IMR-90 (cell line): ENCODE results near the gene ENAH. TPM values are rescaled to one million over a fixed set of nuclear protein-coding genes. Genes with fewer than 3 reads are reported as not detected.
A peak's percentile ranks its signal among the peaks of the same experiment; 100 is the strongest.

Source experiments
- ATAC-seq: fragments of 200-7000 bp; cut with Tn5 transposase; 2 replicates; pipeline ENCODE4 v1.9.1; 2020; ENCODE audit warnings: low read depth, mild to moderate bottlenecking, moderate library complexity
- BruUV-seq: library from RNA; stranded (reverse); fragments of 400-500 nt; replicated peaks from 2 replicates; lab custom pipeline; 2021; lab: Mats Ljungman, UMichigan
- CTCF ChIA-PET: fragments of 300-600 bp; formaldehyde crosslinking; extraction: SDS; loops from one replicate; lab custom pipeline; 2021; ENCODE audit warnings: antibody characterized with exemption; lab: Yijun Ruan, JAX
- POLR2A ChIA-PET: fragments of 300-600 bp; sonication (Branson Sonifier 250); formaldehyde crosslinking; loops from one replicate; lab custom pipeline; 2022; ENCODE audit warnings: antibody characterized with exemption; ENCODE audit not compliant: unreplicated experiment; lab: Charles Lee
- DNase-seq: peaks from one replicate; pipeline ENCODE4 v3.0.0; 2013
- H2AFZ ChIP-seq: replicated peaks from 2 replicates; pipeline ENCODE3; 2013; ENCODE audit warnings: low read length, mild to moderate bottlenecking; ENCODE audit not compliant: poor library complexity
- H2AK5ac ChIP-seq: 2 replicates; pipeline ENCODE4 v1.6.1; 2013; ENCODE audit warnings: low read depth, low read length, inconsistent platforms
- H2AK9ac ChIP-seq: replicated peaks from 2 replicates; pipeline ENCODE3; 2013; ENCODE audit warnings: mild to moderate bottlenecking, low read depth, low read length, moderate library complexity; ENCODE audit not compliant: poor library complexity
- H2BK120ac ChIP-seq: 2 replicates; pipeline ENCODE4 v1.6.1; 2013; ENCODE audit warnings: low read depth, low read length, inconsistent platforms
- H2BK15ac ChIP-seq: 3 replicates; pipeline ENCODE4 v1.6.1; 2013; ENCODE audit warnings: low read depth, low read length, inconsistent platforms
- H2BK20ac ChIP-seq: 2 replicates; pipeline ENCODE4 v1.6.1; 2013; ENCODE audit warnings: low read depth, mild to moderate bottlenecking, inconsistent platforms, low read length, moderate library complexity
- H2BK5ac ChIP-seq: 2 replicates; pipeline ENCODE4 v1.6.1; 2013; ENCODE audit warnings: mild to moderate bottlenecking, low read depth, low read length, inconsistent platforms; ENCODE audit not compliant: poor library complexity, severe bottlenecking
- H3K14ac ChIP-seq: replicated peaks from 2 replicates; pipeline ENCODE4 v1.6.1; 2013; ENCODE audit warnings: low read depth, low read length, inconsistent platforms
- H3K18ac ChIP-seq: 2 replicates; pipeline ENCODE4 v1.6.1; 2013; ENCODE audit warnings: low read depth, low read length, control low read depth
- H3K23ac ChIP-seq: 2 replicates; pipeline ENCODE4 v1.6.1; 2013; ENCODE audit warnings: low read depth, low read length, inconsistent platforms
- H3K27ac ChIP-seq: 2 replicates; pipeline ENCODE4 v1.5.1; 2013; ENCODE audit warnings: mild to moderate bottlenecking, control low read depth, low read length; ENCODE audit not compliant: insufficient read depth
- H3K27me3 ChIP-seq: 2 replicates; pipeline ENCODE4 v1.6.1; 2013; ENCODE audit warnings: low read length; ENCODE audit not compliant: control insufficient read depth, insufficient read depth
- H3K36me3 ChIP-seq: 2 replicates; pipeline ENCODE4 v1.6.1; 2013; ENCODE audit warnings: low read length, mixed read lengths; ENCODE audit not compliant: control insufficient read depth, insufficient read depth
- H3K4ac ChIP-seq: 2 replicates; pipeline ENCODE4 v1.6.1; 2013; ENCODE audit warnings: low read depth, low read length, inconsistent platforms
- H3K4me1 ChIP-seq: 2 replicates; pipeline ENCODE4 v1.6.1; 2013; ENCODE audit warnings: low read length, mixed read lengths; ENCODE audit not compliant: control insufficient read depth, insufficient read depth
- H3K4me2 ChIP-seq: 2 replicates; pipeline ENCODE4 v1.6.1; 2013; ENCODE audit warnings: low read depth, mild to moderate bottlenecking, control low read depth, low read length, moderate library complexity
- H3K4me3 ChIP-seq: 2 replicates; pipeline ENCODE4 v1.5.1; 2013; ENCODE audit warnings: low read depth, mild to moderate bottlenecking, control low read depth, low read length, moderate library complexity; ENCODE audit not compliant: insufficient read depth
- H3K56ac ChIP-seq: 2 replicates; pipeline ENCODE4 v1.6.1; 2013; ENCODE audit warnings: low read length, inconsistent platforms; ENCODE audit not compliant: insufficient read depth; ENCODE audit errors: extremely low read depth
- H3K79me1 ChIP-seq, 2 experiments: 2 replicates each; pipeline ENCODE4 v1.6.1; 2013; ENCODE audit warnings: low read length in 2 of 2, inconsistent platforms in 1 of 2, low read depth in 1 of 2
- H3K9ac ChIP-seq: 2 replicates; pipeline ENCODE4 v1.6.1; 2013; ENCODE audit warnings: low read depth, low read length, control low read depth
- H3K9me1 ChIP-seq: 2 replicates; pipeline ENCODE4 v1.6.1; 2013; ENCODE audit warnings: low read length, inconsistent platforms; ENCODE audit not compliant: insufficient read depth
- H3K9me3 ChIP-seq: 2 replicates; pipeline ENCODE4 v1.6.1; 2013; ENCODE audit warnings: low read length; ENCODE audit not compliant: control insufficient read depth, insufficient read depth
- H4K20me1 ChIP-seq: 2 replicates; pipeline ENCODE4 v1.6.1; 2013; ENCODE audit warnings: low read length, inconsistent platforms; ENCODE audit not compliant: insufficient read depth
- H4K5ac ChIP-seq: 2 replicates; pipeline ENCODE4 v1.6.1; 2013; ENCODE audit warnings: mild to moderate bottlenecking, low read depth, low read length, control low read depth
- H4K8ac ChIP-seq, 2 experiments: 2 replicates each; pipeline ENCODE4 v1.6.1; 2013; ENCODE audit warnings: low read depth in 2 of 2, low read length in 2 of 2, control low read depth in 1 of 2, inconsistent platforms in 1 of 2
- H4K91ac ChIP-seq: 2 replicates; pipeline ENCODE4 v1.6.1; 2013; ENCODE audit warnings: low read depth, low read length, inconsistent platforms; ENCODE audit not compliant: insufficient read depth
- MAFK ChIP-seq: IDR thresholded peaks from 2 replicates; pipeline ENCODE4 v1.6.1; 2012; ENCODE audit warnings: low read depth, low read length, improper control_type of control experiment
- POLR2A ChIP-seq: IDR thresholded peaks from 2 replicates; pipeline ENCODE4 v1.6.1; 2012; ENCODE audit warnings: mild to moderate bottlenecking, low read depth, low read length
- WGBS, 2 experiments: methylation state at CpG; one replicate each; pipeline versions ENCODE4 v1.1.5 to v1.1.7; 2013; ENCODE audit warnings: missing lambda C conversion rate in 2 of 2; ENCODE audit not compliant: insufficient read length in 1 of 2; ENCODE audit errors: extremely low coverage in 2 of 2; 5-methylcytosine and 5-hydroxymethylcytosine counted together
- dilution Hi-C: fragments of 300-500 bp; cut with HindIII; formaldehyde crosslinking; loops from one replicate; pipeline ENCODE4 v1.14.3; 2018; ENCODE audit warnings: low sequenced_read_pairs; ENCODE audit not compliant: unreplicated experiment
- in situ Hi-C: fragments of 300-500 bp; cut with MboI; formaldehyde crosslinking; loops from 3 replicates; pipeline ENCODE4 v1.14.3; 2019; ENCODE audit warnings: low sequenced_read_pairs, inconsistent platforms, mixed read lengths
- intact Hi-C: fragments of 100-400 bp; cut with micrococcal nuclease; formaldehyde crosslinking; loops from 2 replicates; pipeline ENCODE4 v1.10.0; 2022
- polyA plus RNA-seq, 3 experiments: library from polyadenylated mRNA; depleted of rRNA; stranded (reverse); fragments of >200 nt; gene quantifications; 2 replicates each; pipeline ENCODE4 v1.2.3, GENCODE V29; 2012; ENCODE audit warnings: low replicate concordance in 1 of 3
- total RNA-seq: library from RNA; depleted of rRNA; stranded (reverse); fragments of >200 nt; gene quantifications from 2 replicates; pipeline ENCODE4 v1.2.3, GENCODE V29; 2012

Gene ENAH
- total and polyA plus RNA-seq, 2 of the 4 experiments (the other 2 are of a cell fraction): 61.3 to 86.9 TPM

- peak overlapping the region; percentile 59; the same call in 1 of the 2 replicates for H4K5ac ChIP-seq
- CTCF ChIA-PET: interaction anchor here (0.6 to 1.9 kb wide), 2 partner anchors 12 to 113 kb away, joined by 3 to 6 read pairs; no protein-coding TSS in a partner anchor
- peak overlapping the region; percentile 37; the same call in 1 of the 2 replicates for H4K91ac ChIP-seq
- H3K9ac ChIP-seq: no peak overlapping the region
- BruUV-seq: no TSS peak
- ATAC-seq (no peak), DNase-seq (no peak)
- no peak overlapping the region for H2AFZ ChIP-seq
- peak overlapping the region in 1 of 2 experiments; percentile 62; a peak in 2 of 4 replicates for H4K8ac ChIP-seq
- H3K4me1 ChIP-seq: peaks cover 16% of the 10 kb centered on the region
- H2BK5ac ChIP-seq: peak overlapping the region; percentile 39
- peak overlapping the region; percentile 45; the same call in 1 of the 2 replicates for H3K4ac ChIP-seq
- H3K4me3 ChIP-seq: no peak overlapping the region
- no peaks in the 10 kb centered on the region for H3K27me3 ChIP-seq
- H4K20me1 ChIP-seq: peaks cover 4% of the 10 kb centered on the region; the same call in 1 of the 2 replicates
- peak overlapping the region; percentile 93; the same call in 1 of the 3 replicates for H2BK15ac ChIP-seq
- WGBS, 2 experiments: no CpG with 5 or more reads among the region's 1 CpG
- intact Hi-C loops (no loop called here), dilution Hi-C loops (no loop called here), in situ Hi-C loops (no loop called here)
- peak overlapping the region; percentile 52 for H3K14ac ChIP-seq
- no peak overlapping the region for H2AK9ac ChIP-seq
- H3K79me1 ChIP-seq: peaks cover 0 to 4% of the 10 kb centered on the region in 2 experiments; a peak in 1 of 4 replicates
- no peaks in the 10 kb centered on the region for H3K36me3 ChIP-seq
- H3K27ac ChIP-seq: no peak overlapping the region
- H3K23ac ChIP-seq: no peak overlapping the region
- H3K18ac ChIP-seq: peak overlapping the region; percentile 83; the same call in 1 of the 2 replicates
- H2BK120ac ChIP-seq: peak overlapping the region; percentile 39; the same call in 1 of the 2 replicates
- peaks cover 8% of the 10 kb centered on the region; the same call in 1 of the 2 replicates for H3K9me1 ChIP-seq
- H3K4me2 ChIP-seq: no peak overlapping the region
- POLR2A ChIA-PET: no interaction called here
- H3K9me3 ChIP-seq: no peaks in the 10 kb centered on the region
- no peak for TF ChIP-seq MAFK
- TF ChIP-seq POLR2A: no peak
- H2BK20ac ChIP-seq: 0 out of 2 replicates have a peak overlapping the region, but pooled peaks have one; percentile 47
- H2AK5ac ChIP-seq: no peak overlapping the region
- H3K56ac ChIP-seq: no peak overlapping the region; the same call in 1 of the 2 replicates
Observed at GRCh38 chr1:225660544-225660946, 7.6 kb upstream of the ENAH start.
